B cell (primary cell): ENCODE measurements around the gene SORL1.

Experiments used
- EZH2 ChIP-seq: IDR thresholded peaks from 2 replicates; pipeline ENCODE4 v1.6.1; 2012; ENCODE audit warnings: borderline replicate concordance, low read depth, mild to moderate bottlenecking, moderate library complexity, low read length; ENCODE audit not compliant: insufficient read depth, poor library complexity, severe bottlenecking
- TF ChIP-seq, protein P1 (sequence below): fragments of 200-600 bp; IDR thresholded peaks from one replicate; pipeline ENCODE4 v1.8.0; 2022; ENCODE audit warnings: antibody characterized with exemption, mild to moderate bottlenecking

GRCh38 chr11:121471167-121471566 lies 19.1 kb downstream of the SORL1 start:
- TF ChIP-seq, protein P1, sequence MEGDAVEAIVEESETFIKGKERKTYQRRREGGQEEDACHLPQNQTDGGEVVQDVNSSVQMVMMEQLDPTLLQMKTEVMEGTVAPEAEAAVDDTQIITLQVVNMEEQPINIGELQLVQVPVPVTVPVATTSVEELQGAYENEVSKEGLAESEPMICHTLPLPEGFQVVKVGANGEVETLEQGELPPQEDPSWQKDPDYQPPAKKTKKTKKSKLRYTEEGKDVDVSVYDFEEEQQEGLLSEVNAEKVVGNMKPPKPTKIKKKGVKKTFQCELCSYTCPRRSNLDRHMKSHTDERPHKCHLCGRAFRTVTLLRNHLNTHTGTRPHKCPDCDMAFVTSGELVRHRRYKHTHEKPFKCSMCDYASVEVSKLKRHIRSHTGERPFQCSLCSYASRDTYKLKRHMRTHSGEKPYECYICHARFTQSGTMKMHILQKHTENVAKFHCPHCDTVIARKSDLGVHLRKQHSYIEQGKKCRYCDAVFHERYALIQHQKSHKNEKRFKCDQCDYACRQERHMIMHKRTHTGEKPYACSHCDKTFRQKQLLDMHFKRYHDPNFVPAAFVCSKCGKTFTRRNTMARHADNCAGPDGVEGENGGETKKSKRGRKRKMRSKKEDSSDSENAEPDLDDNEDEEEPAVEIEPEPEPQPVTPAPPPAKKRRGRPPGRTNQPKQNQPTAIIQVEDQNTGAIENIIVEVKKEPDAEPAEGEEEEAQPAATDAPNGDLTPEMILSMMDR = no peak
- no peak for TF ChIP-seq EZH2
